HG03103 (cell line): ENCODE results near the gene SLCO2B1.

ENCODE experiments used
- ATAC-seq: cut with Tn5 transposase; IDR thresholded peaks from one replicate; pipeline ENCODE4 v1.9.1; 2021; ENCODE audit warnings: low read depth; ENCODE audit not compliant: unreplicated experiment

Gene SLCO2B1

DNA sequence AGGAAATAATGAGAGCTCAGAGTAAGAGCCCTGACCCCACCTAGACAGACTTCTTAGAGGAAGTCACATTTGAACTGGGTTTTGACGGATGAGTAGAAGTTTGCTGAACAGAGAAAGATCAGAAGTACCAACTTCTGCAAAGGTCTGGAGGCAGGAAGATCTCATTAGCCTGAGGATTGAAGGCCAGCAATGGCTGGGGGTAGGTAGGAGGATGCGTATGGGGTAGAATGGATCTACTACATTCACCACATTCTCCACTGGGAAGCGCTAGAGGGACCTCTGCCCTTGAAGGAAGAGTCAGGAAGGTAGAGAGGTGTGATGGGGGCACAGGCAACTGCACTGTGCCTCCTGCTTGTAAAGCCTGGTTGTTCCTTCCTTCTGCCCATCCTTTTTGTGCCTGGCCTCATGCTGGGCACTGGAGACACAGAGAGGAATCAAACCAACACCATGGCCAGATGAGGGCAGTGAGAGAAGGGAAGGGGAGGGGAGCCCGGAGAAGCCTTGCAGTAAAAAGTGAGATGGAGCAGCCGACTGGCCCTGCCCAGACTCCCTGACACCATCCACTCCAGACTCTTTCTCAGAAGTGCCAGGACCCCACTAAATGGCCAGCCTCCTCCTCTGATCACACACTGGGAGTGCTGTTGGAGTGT, 94.6 kb downstream of the SLCO2B1 start:
- no peak for ATAC-seq

- no peak for ATAC-seq
These were observed 95.2 kb downstream of the SLCO2B1 start for GRCh38 chr11:75246006-75246670.

GRCh38 chr11:75246671-75247350, 95.9 kb downstream of the SLCO2B1 start:
- ATAC-seq, result no peak

GRCh38 chr11:75248924-75249256, 98.0 kb downstream of the SLCO2B1 start:
- no peak for ATAC-seq

- no peak for ATAC-seq
These were observed 98.8 kb downstream of the SLCO2B1 start for GRCh38 chr11:75249704-75250103.

DNA sequence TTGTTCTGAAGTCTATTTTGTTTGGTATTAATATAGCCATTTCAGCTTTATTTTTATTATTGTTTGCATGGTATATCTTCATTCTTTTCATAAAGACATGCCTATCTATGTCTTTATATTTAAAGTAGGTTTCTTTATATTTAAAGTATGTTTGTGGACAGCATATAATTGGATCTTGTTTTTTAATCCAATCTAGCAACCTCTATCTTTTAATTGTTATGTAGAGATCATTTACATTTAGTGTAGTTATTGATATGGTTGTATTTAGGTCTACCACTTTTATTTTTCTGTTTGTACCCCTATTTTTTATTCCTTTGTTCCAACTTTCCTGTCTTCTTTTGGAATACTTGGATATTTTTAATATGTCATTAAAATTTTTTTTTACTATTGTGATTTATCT, 103.4 kb downstream of the SLCO2B1 start:
- no peak for ATAC-seq
